Large intestine (tissue), 3 donors: ENCODE data around the gene IFT74. TPM values are rescaled to one million over a fixed set of nuclear protein-coding genes. Genes with fewer than 3 reads are reported as not detected.

Experiments
- DNase-seq, 2 donors: peaks; one replicate each; pipeline versions ENCODE4 v3.0.0 to v3.0.0-alpha.2; 2013
- H3K27ac ChIP-seq: one replicate; pipeline ENCODE4 v1.5.1; 2013; ENCODE audit warnings: low read length
- H3K27me3 ChIP-seq: 2 replicates; pipeline ENCODE4 v1.6.1; 2013; ENCODE audit warnings: low read length; ENCODE audit not compliant: control insufficient read depth, insufficient read depth
- H3K36me3 ChIP-seq: 2 replicates; pipeline ENCODE4 v1.6.1; 2013; ENCODE audit warnings: low read length; ENCODE audit not compliant: control insufficient read depth, insufficient read depth
- H3K4me1 ChIP-seq: one replicate; pipeline ENCODE4 v1.6.1; 2013; ENCODE audit warnings: low read length; ENCODE audit not compliant: control insufficient read depth, insufficient read depth
- H3K4me3 ChIP-seq: one replicate; pipeline ENCODE4 v1.5.1; 2013; ENCODE audit warnings: low read length
- H3K9me3 ChIP-seq: one replicate; pipeline ENCODE4 v1.6.1; 2013; ENCODE audit warnings: mild to moderate bottlenecking, low read depth, low read length, moderate library complexity; ENCODE audit not compliant: control insufficient read depth
- WGBS: methylation state at CpG from one replicate; pipeline ENCODE4 v1.1.5; 2013; ENCODE audit warnings: low lambda C conversion rate; ENCODE audit not compliant: insufficient coverage; 5-methylcytosine and 5-hydroxymethylcytosine counted together
- polyA plus RNA-seq: library from polyadenylated mRNA; unstranded; fragments of 120-200 nt; gene quantifications from one replicate; pipeline ENCODE4 v1.2.1, GENCODE V29; 2013

The IFT74 gene
- polyA plus RNA-seq, 1 donor = 20.8 TPM

DNA sequence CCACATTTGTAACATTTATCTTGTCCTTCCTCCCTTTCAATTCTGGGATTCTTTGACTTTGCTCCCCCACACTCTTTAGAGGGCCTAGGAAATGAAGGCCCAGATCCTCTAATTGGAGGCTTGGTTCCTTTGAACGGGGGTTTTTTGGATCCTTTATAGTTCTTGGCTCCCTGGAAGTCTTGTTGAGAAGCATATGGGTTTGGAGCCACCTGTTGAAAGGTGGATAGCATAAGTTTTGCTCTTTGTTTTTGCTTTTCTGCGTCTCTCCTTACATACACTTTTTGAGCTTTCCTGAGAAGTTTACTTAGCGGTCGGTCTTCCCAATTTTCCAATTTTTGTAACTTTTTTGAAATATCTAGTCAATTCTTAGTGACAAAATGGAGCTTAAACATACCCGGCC is 17.8 kb downstream of the IFT74 start:
- no peaks in the 10 kb centered on the region for H3K9me3 ChIP-seq
- no peak overlapping the region for H3K4me3 ChIP-seq
- 98% methylated on average over 4 of the region's 5 CpGs for WGBS
- H3K36me3 ChIP-seq = peaks cover 4% of the 10 kb centered on the region
- H3K4me1 ChIP-seq = no peaks in the 10 kb centered on the region
- H3K27ac ChIP-seq = no peak overlapping the region
- H3K27me3 ChIP-seq = no peaks in the 10 kb centered on the region
- DNase-seq = no peak

DNA sequence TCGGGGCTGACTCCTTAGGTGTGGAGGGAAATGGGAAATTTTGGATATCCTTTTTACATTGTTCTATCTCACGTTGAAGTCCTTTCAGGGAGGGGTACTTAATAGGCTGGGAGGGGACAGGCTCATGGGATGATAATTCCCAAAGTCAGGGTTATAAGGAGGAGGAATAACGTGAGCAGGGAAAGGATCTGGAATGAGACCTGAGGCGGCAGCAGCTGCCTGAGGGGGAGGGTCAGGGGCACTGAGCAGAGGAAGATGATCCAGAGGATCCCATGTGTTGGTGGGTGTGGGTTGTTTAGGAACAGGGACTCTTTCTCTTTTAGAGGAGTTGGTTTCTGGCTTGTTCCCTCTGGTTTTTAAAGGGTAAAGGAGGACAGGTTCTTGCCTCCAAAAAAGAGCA is 18.7 kb downstream of the IFT74 start:
- Histone ChIP-seq H3K36me3 (peaks cover 4% of the 10 kb centered on the region), H3K27ac (no peak overlapping the region), H3K4me3 (no peak overlapping the region), H3K4me1 (no peaks in the 10 kb centered on the region), H3K9me3 (no peaks in the 10 kb centered on the region), H3K27me3 (no peaks in the 10 kb centered on the region)
- WGBS = 100% methylated on average over 1 of the region's 4 CpGs
- no peak for DNase-seq

DNA sequence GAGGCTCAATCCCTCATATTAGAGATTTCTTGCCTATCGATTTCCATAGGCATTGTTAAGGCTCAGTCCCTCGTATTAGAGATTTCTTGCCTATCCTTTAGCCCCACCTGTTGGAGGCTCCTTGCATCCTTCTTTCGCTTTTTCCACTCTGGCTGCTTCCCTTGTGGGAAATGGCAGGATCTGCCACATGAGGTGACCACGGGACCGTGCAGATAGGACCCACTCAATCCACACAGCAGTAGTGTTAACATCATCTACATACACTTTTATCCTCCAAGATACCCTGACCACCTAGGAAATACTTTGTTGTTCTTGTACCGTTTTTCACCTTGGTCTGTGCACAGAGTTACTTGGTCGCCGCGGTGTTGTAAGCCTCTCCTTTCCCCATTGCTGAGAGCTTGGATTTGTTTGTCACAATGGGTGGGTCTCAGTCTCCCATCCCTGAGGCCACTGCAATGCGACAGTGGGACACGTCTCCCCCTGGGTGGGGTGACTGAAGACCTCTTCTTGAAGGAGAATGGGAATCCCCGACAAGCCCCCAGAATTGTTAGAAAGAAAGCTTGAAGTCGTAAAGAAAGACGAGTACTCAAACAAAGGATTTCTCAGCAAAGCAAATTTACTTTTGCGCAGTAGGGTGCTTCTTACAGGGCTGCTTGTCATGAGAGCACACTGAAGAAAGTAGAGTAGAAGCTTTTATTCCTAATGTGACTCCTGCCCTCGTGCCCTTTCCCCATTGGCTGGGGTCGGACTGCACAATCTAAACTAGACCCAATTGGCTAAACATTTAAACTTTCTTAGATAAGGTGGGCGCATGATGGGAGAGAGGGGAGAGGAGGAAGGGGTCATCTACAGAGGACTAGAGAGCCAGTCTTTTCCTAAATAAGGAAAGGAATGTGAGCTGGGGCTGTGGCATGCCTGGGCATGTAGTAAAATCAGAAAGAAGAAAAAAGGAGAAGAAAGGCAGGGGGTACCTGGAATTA is 19.8 kb downstream of the IFT74 start:
- Histone ChIP-seq H3K9me3 (no peaks in the 10 kb centered on the region), H3K36me3 (peaks cover 7% of the 10 kb centered on the region), H3K27ac (no peak overlapping the region), H3K27me3 (no peaks in the 10 kb centered on the region), H3K4me3 (no peak overlapping the region), H3K4me1 (no peaks in the 10 kb centered on the region)
- peak; percentile 13 to 16 for DNase-seq
- WGBS = 86% methylated on average over 1 of the region's 18 CpGs

DNA sequence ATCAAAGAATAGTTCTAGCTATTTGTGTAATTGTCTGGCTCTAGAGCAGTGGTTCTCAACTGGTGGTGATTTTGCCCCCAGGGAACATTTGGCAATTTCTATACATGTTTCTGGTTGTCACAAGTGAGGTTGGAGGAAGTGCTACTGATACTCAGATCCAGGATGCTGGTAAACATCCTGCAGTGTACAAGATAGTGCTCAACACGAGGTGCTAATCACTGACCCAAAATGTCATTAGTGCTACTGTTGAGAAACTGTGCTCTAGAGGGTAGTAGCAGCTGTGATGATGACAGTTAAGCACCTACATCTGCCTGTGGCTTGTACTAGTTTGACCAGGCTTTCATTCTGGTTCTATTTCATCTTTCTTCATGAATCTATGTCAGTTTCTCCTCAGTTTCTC is 27.1 kb downstream of the IFT74 start:
- no peak for DNase-seq
- WGBS = no CpG with 5 or more reads among the region's 1 CpG
- Histone ChIP-seq H3K27ac (no peak overlapping the region), H3K4me1 (no peaks in the 10 kb centered on the region), H3K27me3 (no peaks in the 10 kb centered on the region), H3K4me3 (no peak overlapping the region), H3K36me3 (peaks cover 19% of the 10 kb centered on the region), H3K9me3 (no peaks in the 10 kb centered on the region)

DNA sequence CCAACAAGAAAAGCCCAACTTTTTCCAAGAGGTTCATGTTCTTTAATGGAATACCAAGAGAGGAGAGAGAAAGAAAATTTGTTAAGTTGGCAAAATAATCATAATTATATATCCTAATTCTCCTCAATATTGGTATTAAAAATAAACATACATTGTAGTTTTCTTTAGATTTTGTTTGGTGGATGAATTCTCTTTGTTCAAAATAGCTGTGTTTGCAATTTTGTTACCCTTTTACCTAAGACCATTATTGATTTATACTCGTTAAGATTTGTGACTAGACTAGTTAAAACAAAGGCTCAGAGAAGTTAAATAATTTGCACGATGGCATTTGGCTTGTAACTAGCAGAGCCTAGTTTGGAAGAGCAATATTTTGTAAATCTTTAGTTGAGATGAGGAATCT is 39.6 kb downstream of the IFT74 start:
- Histone ChIP-seq H3K27ac (no peak overlapping the region), H3K36me3 (peaks cover 19% of the 10 kb centered on the region), H3K4me1 (no peaks in the 10 kb centered on the region), H3K9me3 (no peaks in the 10 kb centered on the region), H3K27me3 (no peaks in the 10 kb centered on the region), H3K4me3 (no peak overlapping the region)
- WGBS = 73% methylated on average over 2 of the region's 2 CpGs
- DNase-seq = no peak

DNA sequence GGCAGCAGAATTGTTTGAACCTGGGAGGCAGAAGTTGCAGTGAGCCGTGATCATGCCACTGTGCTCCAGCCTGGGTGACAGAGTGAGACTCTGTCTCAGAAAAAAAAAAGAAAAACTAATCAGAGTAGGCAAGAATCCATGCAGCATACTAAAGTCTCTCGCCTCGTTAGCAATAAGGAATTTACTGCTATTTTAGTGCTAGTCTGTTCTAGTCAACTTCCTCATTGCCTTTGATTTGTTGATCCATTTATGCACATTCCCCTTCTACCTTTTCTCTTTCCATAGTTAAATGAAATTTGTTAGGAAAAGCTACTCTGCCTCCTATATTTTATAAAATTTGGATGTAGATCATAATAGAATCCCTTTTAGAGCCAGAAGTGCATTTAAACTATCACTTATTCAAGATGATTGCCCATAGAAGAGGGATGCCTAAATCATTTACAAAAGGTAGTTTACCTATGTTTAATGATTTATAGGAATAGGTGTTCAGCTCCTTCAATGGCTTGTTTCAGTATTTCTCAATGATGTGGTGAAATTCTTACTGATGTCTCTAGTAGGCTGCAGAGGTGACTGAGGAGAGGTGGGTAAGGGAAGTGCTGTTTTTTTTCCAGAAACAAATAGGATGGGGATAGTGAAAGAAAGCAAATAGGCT is 47.3 kb downstream of the IFT74 start:
- peak; percentile 62 to 88 for DNase-seq
- 41% methylated on average over 2 of the region's 3 CpGs for WGBS
- Histone ChIP-seq H3K27me3 (no peaks in the 10 kb centered on the region), H3K27ac (peak overlapping the region; percentile 99), H3K4me3 (peak overlapping the region; percentile 54), H3K9me3 (no peaks in the 10 kb centered on the region), H3K4me1 (peaks cover 21% of the 10 kb centered on the region), H3K36me3 (peaks cover 2% of the 10 kb centered on the region)

DNA sequence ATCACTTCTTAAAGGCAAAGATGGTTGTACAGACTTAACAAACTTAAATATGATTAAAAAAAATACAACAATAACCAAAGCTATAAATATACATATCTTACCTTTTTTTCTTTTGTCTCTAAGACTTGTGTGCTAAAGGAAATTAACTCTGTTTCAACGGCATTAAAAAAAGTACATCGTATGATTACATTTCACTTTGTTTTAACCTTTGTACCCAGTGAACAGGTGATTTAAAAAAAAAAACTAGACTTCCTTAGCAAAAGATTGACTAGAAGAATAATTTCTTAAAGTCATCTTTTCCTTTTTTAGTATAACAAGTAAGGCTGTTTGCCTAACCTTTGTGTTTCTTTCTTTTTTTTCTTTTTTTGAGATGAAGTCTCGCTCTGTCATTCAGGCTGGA is 49.3 kb downstream of the IFT74 start, which contains the start of gene LRRC19:
LRRC19 (minus strand) TSS at position 182 of the 400 bp plus-strand sequence. CDS start 5,978 bp downstream, outside the sequence.
- H3K9me3 ChIP-seq = no peaks in the 10 kb centered on the region
- peak; percentile 31 to 82 for DNase-seq
- H3K4me3 ChIP-seq = peak within 1 kb of the TSS; percentile 54
- peak within 1 kb of the TSS; percentile 99 for H3K27ac ChIP-seq
- 8% methylated on average over 2 of the region's 3 CpGs for WGBS
- peaks cover 21% of the 10 kb centered on the region for H3K4me1 ChIP-seq
- no peaks in the 10 kb centered on the region for H3K36me3 ChIP-seq
- no peaks in the 10 kb centered on the region for H3K27me3 ChIP-seq

DNA sequence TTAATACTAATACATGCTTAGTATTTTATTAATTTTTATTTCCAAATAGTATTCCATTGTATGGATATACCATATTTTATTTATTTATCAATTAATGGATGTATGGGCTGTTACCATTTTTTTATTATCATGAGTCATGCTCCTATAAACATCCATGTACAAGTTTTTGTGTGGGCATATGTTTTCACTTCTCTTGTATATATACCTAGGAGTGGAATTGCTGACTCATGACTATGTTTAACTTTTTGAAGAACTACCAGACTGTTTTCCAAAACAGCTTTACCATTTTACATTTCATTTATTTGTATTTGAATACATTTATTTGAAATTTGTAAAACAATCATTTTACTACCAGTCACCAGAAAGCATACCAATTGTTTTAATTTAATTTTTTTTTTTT is 63.4 kb downstream of the IFT74 start:
- no peak for DNase-seq
- Histone ChIP-seq H3K9me3 (no peaks in the 10 kb centered on the region), H3K4me3 (no peak overlapping the region), H3K4me1 (no peaks in the 10 kb centered on the region), H3K27me3 (no peaks in the 10 kb centered on the region), H3K36me3 (peaks cover 43% of the 10 kb centered on the region), H3K27ac (no peak overlapping the region)

DNA sequence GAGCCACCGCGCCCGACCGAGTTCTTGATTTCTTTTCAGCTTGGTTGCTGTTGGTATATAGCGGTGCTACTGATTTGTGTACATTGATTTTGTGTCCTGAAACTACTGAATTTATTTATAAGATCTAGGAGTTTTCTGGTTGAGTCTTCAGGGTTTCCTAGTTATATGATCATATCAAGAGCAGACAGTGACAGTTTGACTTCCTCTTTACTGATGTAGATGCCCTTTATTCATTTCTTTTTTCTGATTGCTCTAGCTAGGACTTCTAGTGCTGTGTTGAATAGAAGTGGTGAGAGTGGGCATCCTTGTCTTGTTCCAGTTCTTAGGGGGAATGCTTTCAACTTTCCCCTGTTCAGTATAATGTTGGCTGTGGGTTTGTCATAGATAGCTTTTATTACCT is 66.7 kb downstream of the IFT74 start:
- Histone ChIP-seq H3K27me3 (no peaks in the 10 kb centered on the region), H3K9me3 (no peaks in the 10 kb centered on the region), H3K36me3 (peaks cover 28% of the 10 kb centered on the region), H3K4me1 (no peaks in the 10 kb centered on the region), H3K27ac (no peak overlapping the region), H3K4me3 (no peak overlapping the region)
- no peak for DNase-seq
- WGBS = no CpG with 5 or more reads among the region's 5 CpGs

DNA sequence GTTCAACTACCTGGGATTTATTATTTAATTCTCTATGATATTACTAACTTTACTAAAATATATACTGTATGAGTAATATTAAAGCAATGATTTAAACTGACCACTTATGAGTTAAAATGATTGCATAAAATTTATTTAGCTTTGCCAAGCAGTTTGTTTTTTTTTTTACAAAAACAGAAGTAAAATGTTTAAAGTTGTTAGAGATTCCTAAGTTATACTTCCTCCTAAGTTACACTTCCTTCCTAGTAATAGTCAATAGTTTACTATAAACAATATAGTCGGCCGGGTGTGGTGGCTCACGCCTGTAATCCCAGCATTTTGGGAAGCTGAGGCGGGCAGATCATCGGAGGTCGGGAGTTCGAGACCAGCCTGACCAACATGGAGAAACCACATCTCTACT is 73.0 kb downstream of the IFT74 start:
- WGBS = no CpG with 5 or more reads among the region's 7 CpGs
- peaks cover 4% of the 10 kb centered on the region for H3K36me3 ChIP-seq
- H3K27ac ChIP-seq = no peak overlapping the region
- no peak overlapping the region for H3K4me3 ChIP-seq
- no peaks in the 10 kb centered on the region for H3K9me3 ChIP-seq
- no peak for DNase-seq
- H3K27me3 ChIP-seq = no peaks in the 10 kb centered on the region
- no peaks in the 10 kb centered on the region for H3K4me1 ChIP-seq
